HG03135 (cell line): ENCODE measurements around the gene PCNX3.

Experiments used
- ATAC-seq: cut with Tn5 transposase; IDR thresholded peaks from one replicate; pipeline ENCODE4 v1.9.1; 2021; ENCODE audit warnings: mild to moderate bottlenecking, moderate library complexity; ENCODE audit not compliant: unreplicated experiment

PCNX3 gene

GRCh38 chr11:65580031-65580692 lies 35.4 kb upstream of the PCNX3 start:
- no peak for ATAC-seq

DNA sequence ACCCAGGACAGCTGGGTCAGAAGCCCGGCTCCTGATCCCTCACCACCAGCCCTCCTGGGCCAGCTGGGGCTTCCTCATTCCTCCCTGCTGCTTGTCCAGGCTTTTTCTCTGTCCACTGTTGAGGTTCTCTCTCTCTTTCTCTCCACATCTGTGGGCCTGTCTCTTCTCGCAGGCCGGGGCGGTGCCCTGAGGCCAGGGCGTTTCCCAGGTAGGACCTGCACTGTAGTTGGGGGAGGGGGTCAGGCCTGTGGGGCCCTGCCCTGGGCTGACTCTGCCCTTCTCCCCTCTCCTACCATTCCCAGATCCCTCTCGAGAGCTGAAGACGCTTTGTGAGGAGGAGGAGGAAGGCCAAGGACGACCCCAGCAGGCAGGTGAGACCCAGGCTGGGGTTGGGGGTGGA lies 34.8 kb upstream of the PCNX3 start:
- no peak for ATAC-seq

DNA sequence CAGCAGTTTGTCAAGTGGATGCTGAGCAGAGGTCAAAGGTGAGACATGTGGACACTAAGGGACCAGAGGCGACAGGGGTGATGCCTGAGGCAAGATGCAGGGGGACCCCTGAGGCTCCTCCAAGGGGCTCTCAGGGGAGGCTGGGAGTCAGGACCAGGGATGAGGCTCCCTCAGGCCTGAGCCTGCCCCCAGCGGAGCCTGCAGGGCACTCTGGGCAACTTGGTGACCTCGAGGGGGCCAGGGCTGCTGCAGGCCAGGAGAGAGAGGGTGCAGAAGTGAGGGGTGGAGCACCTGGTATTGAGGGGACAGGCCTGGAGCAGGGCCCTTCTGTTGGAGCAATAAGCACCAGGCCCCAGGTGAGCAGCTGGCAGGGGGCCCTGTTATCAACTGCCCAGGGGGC lies 33.6 kb upstream of the PCNX3 start:
- ATAC-seq: no peak

DNA sequence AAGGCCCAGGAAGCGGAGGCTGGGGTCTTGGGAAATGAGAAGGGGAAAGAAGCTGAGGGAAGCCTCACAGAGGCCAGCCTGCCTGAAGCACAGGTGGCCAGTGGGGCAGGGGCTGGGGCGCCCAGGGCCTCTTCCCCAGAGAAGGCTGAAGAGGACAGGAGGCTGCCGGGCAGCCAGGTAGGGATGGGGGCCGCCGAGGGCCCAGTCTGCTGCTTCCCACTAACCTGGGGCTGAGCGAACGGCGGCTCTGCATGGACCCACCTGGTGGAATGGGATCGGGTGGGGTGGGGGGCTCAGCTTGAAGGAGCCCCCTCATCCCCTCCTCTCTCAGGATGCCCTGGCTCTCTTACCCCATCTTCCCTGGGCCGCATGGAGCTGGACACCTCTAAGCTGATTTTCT lies 32.0 kb upstream of the PCNX3 start:
- no peak for ATAC-seq

GRCh38 chr11:65584106-65584505 lies 31.5 kb upstream of the PCNX3 start:
- no peak for ATAC-seq

- no peak for ATAC-seq
These were observed 30.8 kb upstream of the PCNX3 start for GRCh38 chr11:65584723-65585171.

- no peak for ATAC-seq
These were observed 30.0 kb upstream of the PCNX3 start for GRCh38 chr11:65585396-65586246.

GRCh38 chr11:65586247-65586630 lies 29.3 kb upstream of the PCNX3 start:
- no peak for ATAC-seq

DNA sequence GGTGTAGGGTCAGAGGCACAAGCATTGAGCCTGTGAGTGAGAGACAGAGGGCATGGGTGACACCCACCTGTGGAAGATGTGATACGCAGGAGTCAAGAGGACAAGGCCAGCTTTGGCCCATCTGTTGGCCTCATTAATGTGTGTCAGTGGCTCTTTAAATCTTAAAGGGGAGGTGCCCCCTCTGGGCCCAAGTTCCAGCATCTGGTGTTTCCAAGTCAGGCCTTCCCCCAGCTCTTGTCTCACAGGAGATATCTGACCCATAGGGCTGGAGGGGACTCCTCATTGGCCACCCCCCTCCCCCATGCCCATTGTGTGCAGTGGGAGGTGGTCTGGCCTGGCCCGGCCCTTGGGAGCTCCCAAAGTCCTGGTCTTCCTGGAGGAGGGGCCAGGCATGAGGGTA lies 28.9 kb upstream of the PCNX3 start:
- no peak for ATAC-seq

DNA sequence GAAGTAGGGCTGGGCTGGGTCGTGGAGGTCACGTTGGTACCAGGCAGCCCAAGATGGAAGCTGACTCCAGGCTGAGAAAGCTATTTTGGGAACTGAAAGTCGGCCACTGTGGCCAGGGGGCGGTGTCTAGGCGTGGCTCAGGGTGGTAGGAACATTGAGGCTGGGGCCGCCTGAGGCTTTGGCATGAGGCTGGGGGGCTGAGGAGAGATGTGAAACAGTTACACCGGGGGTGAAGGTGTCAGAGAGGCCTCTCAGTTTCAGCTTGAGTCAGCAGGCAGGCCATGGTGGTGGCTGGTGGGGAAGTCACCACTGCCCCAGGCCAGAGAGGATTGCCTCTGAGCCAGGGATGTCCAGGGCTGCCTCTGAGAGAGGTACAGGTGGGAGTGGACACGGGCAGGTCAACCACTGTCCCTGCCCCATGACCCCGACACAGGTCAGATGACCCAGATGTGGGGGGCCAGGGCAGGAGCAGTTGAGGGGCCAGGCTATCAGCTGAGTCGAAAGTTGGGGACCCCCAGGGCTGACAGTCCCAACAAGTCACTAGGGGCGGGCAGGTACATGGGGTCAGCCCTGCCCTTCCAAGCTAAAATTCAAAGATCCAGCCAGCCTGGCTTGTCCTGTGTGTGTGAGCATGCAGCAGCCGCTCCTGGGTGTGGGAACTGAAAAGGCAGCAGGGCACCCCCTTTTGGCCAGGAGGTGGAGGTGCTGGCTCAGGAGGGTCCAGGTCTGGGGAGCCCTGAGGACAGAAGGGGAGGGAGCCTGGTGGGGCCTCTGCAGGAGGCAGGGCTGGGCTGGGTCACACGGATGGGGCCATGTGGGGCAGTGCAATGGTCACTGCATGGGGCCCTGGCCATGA lies 27.1 kb upstream of the PCNX3 start:
- ATAC-seq: peak; percentile 72

GRCh38 chr11:65589444-65590239 lies 25.9 kb upstream of the PCNX3 start:
- ATAC-seq: no peak

DNA sequence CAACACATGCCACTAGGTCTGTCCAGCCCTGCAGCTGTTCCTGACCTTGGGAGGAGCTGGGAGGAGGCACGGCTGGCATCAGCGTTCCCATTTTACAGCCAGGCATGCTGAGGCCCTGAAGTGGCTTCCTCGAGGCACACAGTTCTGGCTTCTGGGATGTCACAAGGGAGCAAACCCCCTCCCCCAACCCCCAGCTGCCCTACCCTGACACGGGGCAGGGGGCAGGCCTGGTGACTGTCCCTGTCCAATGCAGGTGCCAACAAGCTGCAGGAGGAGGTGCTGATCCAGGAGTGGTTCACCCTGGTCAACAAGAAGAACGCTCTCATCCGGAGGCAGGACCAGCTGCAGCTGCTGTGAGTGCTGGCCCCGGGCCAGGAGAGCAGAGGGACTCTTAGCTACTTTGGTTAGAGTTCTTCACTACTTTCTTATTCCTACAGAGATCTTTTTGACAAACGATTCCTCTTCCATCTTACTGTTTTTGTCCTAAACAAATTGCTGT lies 25.3 kb upstream of the PCNX3 start:
- ATAC-seq: no peak

DNA sequence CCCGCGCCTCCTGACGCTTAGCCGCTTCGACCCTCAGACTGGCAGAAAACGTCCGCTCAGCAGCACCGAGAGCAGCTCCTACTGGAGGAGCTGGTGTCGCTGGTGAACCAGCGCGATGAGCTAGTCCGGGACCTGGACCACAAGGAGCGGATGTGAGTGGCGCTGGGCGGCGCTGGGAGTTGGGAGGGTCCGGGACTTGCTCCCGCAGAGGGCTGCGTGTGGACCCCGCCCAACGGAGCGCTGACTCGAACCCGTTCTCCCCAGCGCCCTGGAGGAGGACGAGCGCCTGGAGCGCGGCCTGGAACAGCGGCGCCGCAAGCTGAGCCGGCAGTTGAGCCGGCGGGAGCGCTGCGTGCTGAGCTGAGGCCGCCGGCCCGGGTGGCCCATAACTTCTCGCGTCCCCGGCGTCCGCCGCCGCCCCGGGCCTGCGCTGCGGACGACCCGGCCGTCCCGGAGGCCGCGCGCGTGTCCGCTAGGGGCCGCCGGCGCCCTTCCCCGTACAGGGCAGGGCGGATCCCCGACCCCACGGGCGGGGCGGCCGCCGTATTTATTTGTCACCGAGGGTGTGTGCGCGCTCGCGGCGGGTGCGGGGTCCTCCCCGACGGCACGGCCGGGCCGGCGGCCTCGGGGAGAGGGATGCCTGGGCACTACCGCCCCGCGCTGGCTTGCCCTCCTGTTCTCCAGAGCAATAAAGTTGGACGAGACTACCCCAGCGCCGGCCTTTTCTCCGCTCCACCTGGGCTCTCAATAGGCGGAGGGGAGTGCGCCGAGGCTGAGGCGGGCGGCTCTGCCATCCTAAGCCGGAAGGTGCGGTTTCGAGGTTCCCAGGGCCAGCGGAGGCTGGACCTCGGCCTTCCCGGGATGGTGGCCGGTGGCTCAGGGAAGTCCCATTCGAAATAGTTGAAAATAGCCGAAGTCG lies 23.4 kb upstream of the PCNX3 start:
- no peak for ATAC-seq

GRCh38 chr11:65592858-65593517 lies 22.6 kb upstream of the PCNX3 start:
- ATAC-seq: no peak

DNA sequence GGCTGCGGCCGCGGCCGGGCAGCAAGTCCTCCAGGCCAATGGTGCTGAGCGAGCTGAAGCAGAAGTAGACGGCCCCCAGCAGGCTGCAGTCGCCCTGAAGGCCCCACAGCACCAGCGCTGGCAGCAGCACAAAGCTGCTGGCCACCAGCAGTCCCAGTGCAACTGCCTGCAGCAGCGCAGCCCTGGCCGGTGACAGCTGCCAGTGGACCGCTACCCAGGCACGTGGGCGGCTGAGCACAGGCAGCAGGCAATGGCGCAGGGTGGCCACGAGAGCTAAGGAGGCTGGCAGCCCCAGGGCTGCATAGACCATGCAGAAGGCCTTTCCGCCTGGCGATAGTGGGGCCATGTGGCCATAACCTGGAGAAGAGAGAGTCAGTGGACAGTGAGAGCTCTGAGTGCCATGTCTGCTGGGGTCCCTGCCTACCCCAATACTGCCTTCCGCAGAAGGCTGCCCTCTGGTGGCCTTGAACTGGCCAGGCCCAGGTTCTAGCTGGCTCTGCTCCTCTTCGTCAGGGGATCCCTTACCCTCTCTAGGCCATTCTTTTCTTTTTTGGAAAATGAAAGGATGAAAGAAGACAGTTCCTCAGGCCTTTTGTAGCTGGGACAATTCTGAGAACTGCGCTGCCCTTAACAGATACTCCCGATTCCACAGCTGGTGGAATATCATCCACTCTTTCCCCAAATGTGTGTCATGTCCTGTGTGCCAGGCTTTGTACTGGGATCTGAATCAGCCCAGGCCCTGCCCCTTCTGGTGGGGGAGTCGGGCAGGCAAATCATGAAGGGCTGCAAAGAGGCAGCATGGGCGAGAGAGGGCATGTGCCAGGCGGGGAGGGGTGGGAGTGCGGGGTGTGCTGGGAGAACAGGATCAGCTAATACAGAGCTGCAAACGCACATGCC lies 21.8 kb upstream of the PCNX3 start:
- ATAC-seq: no peak

- ATAC-seq: no peak
These were observed 20.4 kb upstream of the PCNX3 start for GRCh38 chr11:65595131-65595530.

- ATAC-seq: no peak
These were observed 19.9 kb upstream of the PCNX3 start, which contains the start of gene KCNK7 for GRCh38 chr11:65595543-65596281. Gene KCNK7, minus strand, starts transcription at chr11:65595800. Its CDS starts 28 bp downstream, at chr11:65595772.
